HG03025 (cell line): ENCODE data around the gene HOXD4.
A peak's percentile ranks its signal among the peaks of the same experiment; 100 is the strongest.

ENCODE experiments used
- ATAC-seq: cut with Tn5 transposase; IDR thresholded peaks from one replicate; pipeline ENCODE4 v1.9.1; 2021; ENCODE audit warnings: mild to moderate bottlenecking, moderate library complexity; ENCODE audit not compliant: unreplicated experiment, low FRiP score

HOXD4 gene

GRCh38 chr2:176138526-176138922 lies 12.8 kb upstream of the HOXD4 start:
- ATAC-seq: no peak

DNA sequence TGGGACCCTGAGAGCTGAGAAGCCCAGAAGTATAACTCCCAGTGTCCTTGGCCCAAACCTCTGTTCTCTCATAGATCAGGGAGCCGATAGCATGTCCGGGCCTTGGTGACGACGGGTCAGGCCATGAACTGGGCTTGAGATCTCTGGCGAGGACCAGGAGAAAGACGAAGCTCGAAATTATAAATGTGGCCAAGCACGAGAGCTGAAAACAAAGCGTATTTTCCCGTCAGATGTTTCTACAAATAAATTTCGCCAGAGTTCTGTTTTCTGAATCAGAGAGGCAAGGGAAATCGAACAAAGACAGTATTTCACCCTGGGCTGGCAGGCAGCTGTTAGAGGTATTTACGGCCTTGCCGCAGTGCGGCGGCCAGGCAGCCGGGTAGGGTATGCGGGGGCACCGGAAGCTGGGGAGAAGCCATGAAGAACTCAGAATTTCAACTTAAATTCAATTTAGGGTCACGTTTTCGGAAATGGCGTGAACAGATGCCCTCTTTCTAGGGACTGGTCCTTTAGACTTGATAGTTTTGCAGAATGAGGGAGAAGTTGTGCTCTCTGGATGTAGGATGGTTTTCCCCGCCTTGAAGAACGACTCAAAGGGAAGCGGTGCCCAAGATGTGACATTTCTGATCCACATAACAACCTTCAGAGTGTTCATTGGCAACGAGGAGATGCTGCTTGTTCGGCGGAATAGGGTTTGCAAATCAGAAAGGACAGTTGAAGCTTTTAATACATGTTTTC lies 12.3 kb upstream of the HOXD4 start:
- ATAC-seq: no peak

DNA sequence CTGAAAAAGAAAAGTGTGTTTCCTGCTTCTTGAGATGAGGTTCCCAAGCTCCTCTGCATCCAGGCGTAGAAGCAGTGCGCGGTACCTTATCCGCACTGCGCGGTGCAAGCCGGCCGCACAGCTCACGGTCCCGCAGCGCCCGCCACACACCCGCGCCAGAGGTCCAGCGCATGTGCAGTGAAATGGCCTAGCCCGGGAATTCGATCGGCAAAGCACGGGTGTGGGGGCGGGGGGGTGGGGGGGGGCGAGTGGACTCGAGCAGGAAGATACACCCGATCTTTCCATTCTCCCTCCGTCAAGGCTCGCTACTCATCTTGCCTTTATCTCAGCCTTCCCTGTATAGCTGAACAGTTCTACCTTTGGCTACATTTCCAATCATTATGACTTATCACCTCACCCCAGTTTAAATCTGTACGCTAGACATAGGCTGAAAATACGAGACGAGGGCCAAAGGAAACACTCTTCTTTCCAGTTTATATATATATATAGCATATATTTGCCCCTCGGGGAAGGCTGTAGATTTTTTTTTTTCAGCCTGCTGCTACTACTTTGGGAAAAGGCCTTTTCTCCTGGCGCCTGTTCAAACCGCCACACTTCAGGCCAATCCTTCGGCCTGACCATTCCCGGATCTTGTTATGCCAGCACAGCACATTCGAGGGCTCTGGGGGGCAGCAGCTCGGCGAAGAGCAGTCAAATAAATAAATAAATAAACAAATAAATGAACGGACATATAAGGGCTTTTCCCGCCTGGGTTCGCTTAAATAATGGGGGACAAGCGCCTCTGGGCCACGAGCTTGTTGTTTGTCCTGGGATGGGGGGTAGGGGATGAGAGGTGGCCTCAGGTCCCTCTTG lies 11.5 kb upstream of the HOXD4 start:
- ATAC-seq: no peak

GRCh38 chr2:176140513-176141317 lies 10.6 kb upstream of the HOXD4 start:
- peak; percentile 88 for ATAC-seq

DNA sequence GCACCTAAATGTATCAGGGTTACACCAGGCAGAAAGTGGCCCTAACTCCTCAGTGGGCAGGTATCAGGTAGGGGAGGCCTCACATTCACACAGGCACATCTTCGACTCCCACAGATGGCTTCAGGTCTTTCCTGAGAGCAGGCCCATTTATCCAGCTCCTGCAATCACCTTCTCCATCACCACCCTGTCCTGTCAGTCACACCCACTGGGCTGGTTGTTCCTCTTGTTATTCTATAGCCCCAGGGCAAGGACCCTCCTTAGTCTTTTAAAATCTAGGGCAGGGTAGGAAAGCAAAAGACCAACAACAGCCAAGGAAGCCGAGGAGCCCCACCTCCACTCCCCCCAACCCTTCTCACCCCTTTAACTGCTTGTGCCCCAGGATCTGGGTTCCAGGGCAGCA lies 9.1 kb upstream of the HOXD4 start:
- no peak for ATAC-seq

GRCh38 chr2:176145085-176145969 lies 6.0 kb upstream of the HOXD4 start:
- no peak for ATAC-seq

DNA sequence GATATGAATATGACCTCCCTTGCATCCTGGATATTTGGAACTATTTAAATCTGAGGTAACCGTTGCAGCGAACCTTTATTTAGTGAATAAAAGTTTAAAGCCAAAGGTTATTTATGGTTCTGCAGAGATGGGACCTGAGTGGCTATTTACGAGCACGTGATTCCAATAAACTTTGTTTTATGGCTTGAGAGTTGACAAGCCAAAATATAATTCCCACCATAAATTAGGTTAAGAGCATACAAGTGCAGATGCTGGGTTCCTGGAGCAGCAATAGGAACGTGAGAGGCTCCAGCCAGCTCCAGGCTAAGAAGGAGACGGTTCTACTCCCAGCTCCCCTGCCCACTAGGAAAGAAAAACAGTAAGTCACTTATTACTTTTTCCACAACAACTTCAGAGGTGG lies 5.2 kb upstream of the HOXD4 start:
- ATAC-seq: no peak

DNA sequence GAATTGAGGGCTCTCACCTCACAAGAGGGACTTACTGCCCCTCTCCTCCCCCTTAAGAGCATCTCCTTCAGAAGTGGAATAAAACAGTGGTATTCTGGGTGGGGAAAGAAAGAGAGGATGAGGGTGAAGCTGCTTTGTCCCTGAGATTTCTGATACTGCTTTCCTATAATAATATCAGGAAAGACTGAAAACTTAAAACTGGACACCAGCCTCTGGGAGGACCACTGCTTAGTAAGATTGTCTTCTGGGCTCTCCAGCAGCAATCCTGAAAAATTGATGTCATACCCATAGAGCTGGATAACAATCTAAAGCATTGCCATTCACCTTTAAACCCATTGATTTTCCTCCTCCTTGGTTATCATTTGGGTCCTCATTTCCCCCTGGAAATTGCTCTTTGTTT lies 4.7 kb upstream of the HOXD4 start:
- no peak for ATAC-seq

DNA sequence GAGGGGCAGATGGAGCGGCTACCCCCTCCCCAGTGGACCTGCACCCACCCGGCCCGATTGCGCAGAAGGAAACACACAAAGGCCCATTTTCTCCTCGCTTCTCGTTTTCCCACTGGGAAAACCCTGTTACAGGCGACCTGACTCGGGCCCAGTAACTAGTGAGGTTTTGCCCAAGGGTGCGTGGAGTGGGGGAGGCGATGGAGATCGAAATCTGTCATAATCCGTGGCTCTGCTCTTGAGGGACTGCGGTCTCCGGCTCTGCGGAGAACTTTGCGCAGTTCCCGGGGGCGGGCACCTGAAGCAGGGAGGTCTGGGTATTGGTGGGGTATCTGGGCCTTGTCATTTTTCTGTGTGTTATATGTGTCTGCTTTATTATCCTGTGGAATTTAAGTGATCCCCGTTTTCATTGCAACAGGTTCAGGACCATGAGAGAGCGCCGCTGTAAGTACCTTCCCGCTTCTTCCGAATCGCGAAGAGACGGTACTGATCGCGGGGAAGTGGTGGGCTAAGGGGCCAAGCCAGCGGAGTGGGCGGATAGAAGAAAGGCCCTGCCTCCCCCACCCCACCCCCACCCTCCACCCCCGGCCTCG lies 4.0 kb upstream of the HOXD4 start:
- ATAC-seq: no peak

GRCh38 chr2:176147800-176148496 lies 3.4 kb upstream of the HOXD4 start:
- ATAC-seq: no peak

GRCh38 chr2:176148751-176149421 lies 2.5 kb upstream of the HOXD4 start:
- no peak for ATAC-seq

DNA sequence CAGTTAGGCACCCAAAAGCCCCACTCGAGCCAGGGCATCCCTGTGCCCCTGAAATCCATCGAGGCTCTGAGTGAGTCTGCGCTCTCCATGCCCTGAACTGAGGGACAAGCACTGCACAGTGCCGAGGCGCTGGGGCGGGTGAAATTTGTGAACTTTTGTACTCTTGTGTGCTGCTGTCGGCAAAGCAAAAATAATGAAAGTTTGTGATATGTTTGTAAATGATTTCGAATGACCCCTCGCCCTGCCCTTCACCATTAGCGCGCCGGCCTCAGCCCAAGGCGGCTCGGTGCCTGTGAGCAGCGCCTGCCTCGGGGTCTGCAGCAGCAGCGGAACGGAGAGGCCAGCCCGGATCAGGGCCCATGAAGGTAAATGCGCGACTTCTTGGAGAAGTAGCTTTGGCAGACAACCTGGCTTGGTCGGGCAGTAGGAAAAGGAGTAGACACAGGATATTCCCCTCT lies 1.8 kb upstream of the HOXD4 start:
- ATAC-seq: no peak

- no peak for ATAC-seq
Observed at GRCh38 chr2:176149939-176150583, 1.3 kb upstream of the HOXD4 start.

- no peak for ATAC-seq
Observed at GRCh38 chr2:176150584-176151441, 537 bp upstream of the HOXD4 start.

- ATAC-seq: no peak
Observed at GRCh38 chr2:176152350-176153181, 1.2 kb downstream of the HOXD4 start.

- no peak for ATAC-seq
Observed at GRCh38 chr2:176154576-176155252, 3.4 kb downstream of the HOXD4 start.
